HepG2 (cell line): ENCODE measurements around the gene TAF1B. TPM values are rescaled to one million over a fixed set of nuclear protein-coding genes. Genes with fewer than 3 reads are reported as not detected.

Source experiments
- AHR ChIP-seq: IDR thresholded peaks from 2 replicates; pipeline ENCODE4 v1.6.1; 2018; ENCODE audit warnings: missing genetic modification reagents, missing compliant biosample characterization
- CHD4 ChIP-seq: fragments of 200-600 bp; sonication (generic); IDR thresholded peaks from 2 replicates; pipeline ENCODE4 v1.7.0; 2017; ENCODE audit warnings: mild to moderate bottlenecking, low read length, borderline replicate concordance
- GZF1 ChIP-seq: sonication (generic); formaldehyde crosslinking; IDR thresholded peaks from 2 replicates; pipeline ENCODE4 v1.5.1; 2020; ENCODE audit warnings: mild to moderate bottlenecking, missing genetic modification reagents
- HOMEZ ChIP-seq: IDR thresholded peaks from 2 replicates; pipeline ENCODE4 v1.6.1; 2016; ENCODE audit warnings: low read depth
- KDM2A ChIP-seq: sonication (generic); formaldehyde crosslinking; IDR thresholded peaks from 2 replicates; pipeline ENCODE4 v1.4.0; 2020; ENCODE audit warnings: low read depth, missing genetic modification reagents, borderline replicate concordance
- MEF2D ChIP-seq: sonication (generic); formaldehyde crosslinking; IDR thresholded peaks from 2 replicates; pipeline ENCODE4 v1.5.1; 2020; ENCODE audit warnings: mild to moderate bottlenecking, missing genetic modification reagents
- MTA3 ChIP-seq: sonication (generic); formaldehyde crosslinking; IDR thresholded peaks from 2 replicates; pipeline ENCODE4 v1.4.0; 2020; ENCODE audit warnings: missing genetic modification reagents
- NCOR1 ChIP-seq: fragments of 200-600 bp; sonication (generic); IDR thresholded peaks from 2 replicates; pipeline ENCODE4 v1.7.0; 2017; ENCODE audit warnings: antibody characterized with exemption, low read length, borderline replicate concordance
- NFE2 ChIP-seq: sonication (generic); formaldehyde crosslinking; IDR thresholded peaks from 2 replicates; pipeline ENCODE4 v1.4.0; 2020; ENCODE audit warnings: missing genetic modification reagents
- NR2F6 ChIP-seq, 2 experiments: IDR thresholded peaks; 2 replicates each; pipeline ENCODE4 v1.6.1; 2016; ENCODE audit warnings: antibody characterized with exemption in 1 of 2, mild to moderate bottlenecking in 1 of 2
- SCMH1 ChIP-seq: sonication (generic); formaldehyde crosslinking; IDR thresholded peaks from 2 replicates; pipeline ENCODE4 v1.9.0; 2021; ENCODE audit warnings: missing genetic modification reagents, mild to moderate bottlenecking, borderline replicate concordance
- THAP8 ChIP-seq: sonication (generic); formaldehyde crosslinking; IDR thresholded peaks from 2 replicates; pipeline ENCODE4 v1.5.1; 2020; ENCODE audit warnings: missing genetic modification reagents, mild to moderate bottlenecking, borderline replicate concordance
- WIZ ChIP-seq: sonication (generic); formaldehyde crosslinking; IDR thresholded peaks from 2 replicates; pipeline ENCODE4 v1.5.1; 2020; ENCODE audit warnings: mild to moderate bottlenecking, missing genetic modification reagents
- ZEB1 ChIP-seq: IDR thresholded peaks from 2 replicates; pipeline ENCODE4 v1.6.1; 2012; ENCODE audit warnings: mild to moderate bottlenecking, low read depth, inconsistent platforms; ENCODE audit not compliant: insufficient replicate concordance
- ZNF138 ChIP-seq: sonication (generic); formaldehyde crosslinking; IDR thresholded peaks from 2 replicates; pipeline ENCODE4 v1.5.0; 2020; ENCODE audit warnings: mild to moderate bottlenecking, low read depth, missing genetic modification reagents
- ZNF234 ChIP-seq: sonication (generic); formaldehyde crosslinking; conservative IDR thresholded peaks from 2 replicates; pipeline ENCODE4 v1.5.1; 2020; ENCODE audit warnings: mild to moderate bottlenecking, missing genetic modification reagents
- ZNF441 ChIP-seq: sonication (generic); formaldehyde crosslinking; IDR thresholded peaks from 2 replicates; pipeline ENCODE4 v1.7.0; 2021; ENCODE audit warnings: missing genetic modification reagents, borderline replicate concordance
- ZNF782 ChIP-seq: sonication (generic); formaldehyde crosslinking; IDR thresholded peaks from 2 replicates; pipeline ENCODE4 v1.4.0; 2020; ENCODE audit warnings: missing genetic modification reagents, mild to moderate bottlenecking, borderline replicate concordance
- polyA plus RNA-seq, 8 experiments: library from polyadenylated mRNA; depleted of rRNA in 3 of 8; stranded (reverse) in 7 of 8; unstranded in 1 of 8; fragments of >200 nt; fragmentation: Illumina TruSeq in 4 of 8; extraction: Trizol in 4 of 8; gene quantifications; 2 replicates each; pipeline versions ENCODE4 v1.2.1 to v1.2.3, GENCODE V29; 2011 to 2016; ENCODE audit warnings: low read depth in 4 of 8, missing spikeins in 1 of 8, mixed read lengths in 1 of 8; ENCODE audit not compliant: insufficient read depth in 1 of 8
- total RNA-seq, 5 experiments: library from RNA; depleted of rRNA; stranded (reverse); fragments of >200 nt; fragmentation: Illumina TruSeq; extraction: Trizol; gene quantifications; 2 replicates each; pipeline ENCODE4 v1.2.3, GENCODE V29; 2016; ENCODE audit warnings: low read depth in 1 of 5
- TF ChIP-seq, protein P1 (sequence below): sonication (generic); formaldehyde crosslinking; IDR thresholded peaks from 2 replicates; pipeline ENCODE4 v1.5.1; 2020; ENCODE audit warnings: mild to moderate bottlenecking, missing genetic modification reagents, borderline replicate concordance
- TF ChIP-seq, protein P2 (sequence below): sonication (generic); formaldehyde crosslinking; IDR thresholded peaks from 2 replicates; pipeline ENCODE4 v1.4.0; 2020; ENCODE audit warnings: low read depth, mild to moderate bottlenecking, missing genetic modification reagents
- TF ChIP-seq, protein P3 (sequence below): sonication (generic); formaldehyde crosslinking; IDR thresholded peaks from 2 replicates; pipeline ENCODE4 v1.8.1; 2023; ENCODE audit warnings: mild to moderate bottlenecking, missing genetic modification reagents

The TAF1B gene
- total and polyA plus RNA-seq, 2 of the 13 experiments (the other 11 are each of a cell fraction or from before 2014, with no cell fraction given), result 13.3 to 27.7 TPM

GRCh38 chr2:9799011-9799596 lies 44.2 kb upstream of the TAF1B start (continued):
- TF ChIP-seq THAP8 (CRISPR knock-in tag) (no peak), SCMH1 (no peak), ZNF138 (CRISPR knock-in tag) (no peak), MEF2D (CRISPR knock-in tag) (peak; percentile 47), WIZ (CRISPR knock-in tag) (no peak), NCOR1 (no peak), AHR (CRISPR knock-in tag) (no peak; the same call in 1 of the 2 replicates), ZNF782 (CRISPR knock-in tag) (no peak), MTA3 (CRISPR knock-in tag) (no peak), ZNF234 (no peak), ZNF441 (CRISPR knock-in tag) (0 out of 2 replicates have a peak, but pooled peaks have one; percentile 44), KDM2A (CRISPR knock-in tag) (no peak; the same call in 1 of the 2 replicates), GZF1 (CRISPR knock-in tag) (no peak), ZEB1 (no peak), CHD4 (no peak), HOMEZ (peak; percentile 37; the same call in 1 of the 2 replicates), NR2F6 (IDR thresholded peaks at IDR 0.05) (peak; percentile 40; the same call in 1 of the 2 replicates), NR2F6 (CRISPR knock-in tag; IDR thresholded peaks at IDR 0.05) (peak; percentile 26; the same call in 1 of the 2 replicates), NFE2 (no peak)
- TF ChIP-seq, protein P1, sequence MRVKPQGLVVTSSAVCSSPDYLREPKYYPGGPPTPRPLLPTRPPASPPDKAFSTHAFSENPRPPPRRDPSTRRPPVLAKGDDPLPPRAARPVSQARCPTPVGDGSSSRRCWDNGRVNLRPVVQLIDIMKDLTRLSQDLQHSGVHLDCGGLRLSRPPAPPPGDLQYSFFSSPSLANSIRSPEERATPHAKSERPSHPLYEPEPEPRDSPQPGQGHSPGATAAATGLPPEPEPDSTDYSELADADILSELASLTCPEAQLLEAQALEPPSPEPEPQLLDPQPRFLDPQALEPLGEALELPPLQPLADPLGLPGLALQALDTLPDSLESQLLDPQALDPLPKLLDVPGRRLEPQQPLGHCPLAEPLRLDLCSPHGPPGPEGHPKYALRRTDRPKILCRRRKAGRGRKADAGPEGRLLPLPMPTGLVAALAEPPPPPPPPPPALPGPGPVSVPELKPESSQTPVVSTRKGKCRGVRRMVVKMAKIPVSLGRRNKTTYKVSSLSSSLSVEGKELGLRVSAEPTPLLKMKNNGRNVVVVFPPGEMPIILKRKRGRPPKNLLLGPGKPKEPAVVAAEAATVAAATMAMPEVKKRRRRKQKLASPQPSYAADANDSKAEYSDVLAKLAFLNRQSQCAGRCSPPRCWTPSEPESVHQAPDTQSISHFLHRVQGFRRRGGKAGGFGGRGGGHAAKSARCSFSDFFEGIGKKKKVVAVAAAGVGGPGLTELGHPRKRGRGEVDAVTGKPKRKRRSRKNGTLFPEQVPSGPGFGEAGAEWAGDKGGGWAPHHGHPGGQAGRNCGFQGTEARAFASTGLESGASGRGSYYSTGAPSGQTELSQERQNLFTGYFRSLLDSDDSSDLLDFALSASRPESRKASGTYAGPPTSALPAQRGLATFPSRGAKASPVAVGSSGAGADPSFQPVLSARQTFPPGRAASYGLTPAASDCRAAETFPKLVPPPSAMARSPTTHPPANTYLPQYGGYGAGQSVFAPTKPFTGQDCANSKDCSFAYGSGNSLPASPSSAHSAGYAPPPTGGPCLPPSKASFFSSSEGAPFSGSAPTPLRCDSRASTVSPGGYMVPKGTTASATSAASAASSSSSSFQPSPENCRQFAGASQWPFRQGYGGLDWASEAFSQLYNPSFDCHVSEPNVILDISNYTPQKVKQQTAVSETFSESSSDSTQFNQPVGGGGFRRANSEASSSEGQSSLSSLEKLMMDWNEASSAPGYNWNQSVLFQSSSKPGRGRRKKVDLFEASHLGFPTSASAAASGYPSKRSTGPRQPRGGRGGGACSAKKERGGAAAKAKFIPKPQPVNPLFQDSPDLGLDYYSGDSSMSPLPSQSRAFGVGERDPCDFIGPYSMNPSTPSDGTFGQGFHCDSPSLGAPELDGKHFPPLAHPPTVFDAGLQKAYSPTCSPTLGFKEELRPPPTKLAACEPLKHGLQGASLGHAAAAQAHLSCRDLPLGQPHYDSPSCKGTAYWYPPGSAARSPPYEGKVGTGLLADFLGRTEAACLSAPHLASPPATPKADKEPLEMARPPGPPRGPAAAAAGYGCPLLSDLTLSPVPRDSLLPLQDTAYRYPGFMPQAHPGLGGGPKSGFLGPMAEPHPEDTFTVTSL (CRISPR knock-in tag), result 0 out of 2 replicates have a peak, but pooled peaks have one; percentile 27
- TF ChIP-seq, protein P2, sequence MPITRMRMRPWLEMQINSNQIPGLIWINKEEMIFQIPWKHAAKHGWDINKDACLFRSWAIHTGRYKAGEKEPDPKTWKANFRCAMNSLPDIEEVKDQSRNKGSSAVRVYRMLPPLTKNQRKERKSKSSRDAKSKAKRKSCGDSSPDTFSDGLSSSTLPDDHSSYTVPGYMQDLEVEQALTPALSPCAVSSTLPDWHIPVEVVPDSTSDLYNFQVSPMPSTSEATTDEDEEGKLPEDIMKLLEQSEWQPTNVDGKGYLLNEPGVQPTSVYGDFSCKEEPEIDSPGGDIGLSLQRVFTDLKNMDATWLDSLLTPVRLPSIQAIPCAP (CRISPR knock-in tag), result no peak
- TF ChIP-seq, protein P3, sequence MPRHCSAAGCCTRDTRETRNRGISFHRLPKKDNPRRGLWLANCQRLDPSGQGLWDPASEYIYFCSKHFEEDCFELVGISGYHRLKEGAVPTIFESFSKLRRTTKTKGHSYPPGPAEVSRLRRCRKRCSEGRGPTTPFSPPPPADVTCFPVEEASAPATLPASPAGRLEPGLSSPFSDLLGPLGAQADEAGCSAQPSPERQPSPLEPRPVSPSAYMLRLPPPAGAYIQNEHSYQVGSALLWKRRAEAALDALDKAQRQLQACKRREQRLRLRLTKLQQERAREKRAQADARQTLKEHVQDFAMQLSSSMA (CRISPR knock-in tag), result no peak
